Peyer's patch (tissue), 4 donors: ENCODE measurements around the gene OSBPL10.

Source experiments
- CTCF ChIP-seq, 6 experiments: fragments of 450-650 bp in 4 of 6; fragments of 200-600 bp in 2 of 6; sonication (generic) in 1 of 6; IDR thresholded peaks; one replicate each; pipeline ENCODE4 v1.5.1; 2017 to 2019; ENCODE audit warnings: antibody characterized with exemption in 6 of 6, mild to moderate bottlenecking in 3 of 6, moderate library complexity in 1 of 6
- POLR2A ChIP-seq, 2 donors: fragments of 450-650 bp; IDR thresholded peaks; one replicate each; pipeline ENCODE4 v1.5.1; 2017; ENCODE audit warnings: antibody characterized with exemption in 2 of 2, mild to moderate bottlenecking in 2 of 2, moderate library complexity in 2 of 2

DNA sequence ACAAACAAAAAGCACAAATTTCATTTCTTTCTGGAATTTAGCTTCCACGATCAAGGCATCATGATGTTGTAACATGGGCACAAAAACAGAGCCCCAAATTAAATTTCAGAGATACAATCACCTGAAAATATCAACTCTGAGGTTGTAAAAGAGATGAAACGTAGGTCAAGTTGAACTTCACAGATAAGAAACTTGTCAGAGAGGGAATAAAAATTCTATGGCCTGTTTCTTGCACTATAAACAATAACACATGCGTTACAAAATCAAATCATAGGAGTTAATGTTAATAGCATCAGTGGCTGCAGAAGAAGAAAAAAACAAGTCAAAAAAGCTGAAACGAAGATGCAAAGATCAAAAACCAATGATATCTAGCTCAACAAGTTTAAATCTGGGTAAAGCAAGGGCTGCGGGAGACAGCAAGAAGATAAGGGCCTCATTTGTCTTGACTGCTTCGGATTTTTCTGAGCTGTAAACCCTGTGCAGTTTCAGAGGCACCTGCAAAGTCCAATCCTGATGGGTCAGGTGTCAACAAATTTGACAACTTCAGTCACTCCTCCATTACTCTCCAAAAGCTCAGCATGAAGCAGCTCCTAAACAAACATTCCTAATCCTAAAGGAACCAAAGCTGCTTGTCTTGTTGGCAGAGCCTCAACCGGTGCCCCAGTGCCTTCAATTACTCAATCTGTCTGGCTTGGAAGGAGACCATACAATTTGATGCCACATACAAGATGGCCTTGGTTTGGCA is 228.6 kb downstream of the OSBPL10 start:
- TF ChIP-seq CTCF (IDR thresholded peaks at IDR 0.05): no peak
- TF ChIP-seq POLR2A (IDR thresholded peaks at IDR 0.05): no peak
